ENCODE measurements around the gene DYNC1I2.

DYNC1I2 gene

DNA sequence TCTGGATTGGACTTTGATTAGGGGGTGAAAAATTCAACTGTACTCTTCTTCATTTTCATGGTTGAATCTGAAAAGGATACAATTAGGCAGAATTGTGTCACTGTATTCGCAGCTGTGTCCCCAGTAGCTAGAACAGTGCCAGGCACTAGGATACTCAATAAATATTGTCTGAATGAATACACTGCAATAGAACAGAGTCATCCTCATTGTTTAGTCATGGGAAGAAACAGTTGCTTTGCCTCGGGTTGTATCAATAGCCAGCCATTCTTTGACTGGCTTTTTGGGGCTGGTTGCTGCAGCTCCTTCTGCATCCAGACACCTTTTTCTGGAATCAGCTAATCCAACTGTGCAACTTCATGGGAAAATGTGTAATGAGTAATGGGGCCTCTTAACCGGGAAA lies 18.1 kb upstream of the DYNC1I2 start:
- TF ChIP-seq, protein P1, sequence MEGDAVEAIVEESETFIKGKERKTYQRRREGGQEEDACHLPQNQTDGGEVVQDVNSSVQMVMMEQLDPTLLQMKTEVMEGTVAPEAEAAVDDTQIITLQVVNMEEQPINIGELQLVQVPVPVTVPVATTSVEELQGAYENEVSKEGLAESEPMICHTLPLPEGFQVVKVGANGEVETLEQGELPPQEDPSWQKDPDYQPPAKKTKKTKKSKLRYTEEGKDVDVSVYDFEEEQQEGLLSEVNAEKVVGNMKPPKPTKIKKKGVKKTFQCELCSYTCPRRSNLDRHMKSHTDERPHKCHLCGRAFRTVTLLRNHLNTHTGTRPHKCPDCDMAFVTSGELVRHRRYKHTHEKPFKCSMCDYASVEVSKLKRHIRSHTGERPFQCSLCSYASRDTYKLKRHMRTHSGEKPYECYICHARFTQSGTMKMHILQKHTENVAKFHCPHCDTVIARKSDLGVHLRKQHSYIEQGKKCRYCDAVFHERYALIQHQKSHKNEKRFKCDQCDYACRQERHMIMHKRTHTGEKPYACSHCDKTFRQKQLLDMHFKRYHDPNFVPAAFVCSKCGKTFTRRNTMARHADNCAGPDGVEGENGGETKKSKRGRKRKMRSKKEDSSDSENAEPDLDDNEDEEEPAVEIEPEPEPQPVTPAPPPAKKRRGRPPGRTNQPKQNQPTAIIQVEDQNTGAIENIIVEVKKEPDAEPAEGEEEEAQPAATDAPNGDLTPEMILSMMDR (conservative IDR thresholded peaks at IDR 0.05; ENCODE audit: control insufficient read depth, insufficient read depth, low read depth, low read length) = no peak
- DNase-seq (ENCODE audit: low read depth) = no peak
- no peak overlapping the region for H3K4me3 ChIP-seq (ENCODE audit: control insufficient read depth, low read depth, low read length)

DNA sequence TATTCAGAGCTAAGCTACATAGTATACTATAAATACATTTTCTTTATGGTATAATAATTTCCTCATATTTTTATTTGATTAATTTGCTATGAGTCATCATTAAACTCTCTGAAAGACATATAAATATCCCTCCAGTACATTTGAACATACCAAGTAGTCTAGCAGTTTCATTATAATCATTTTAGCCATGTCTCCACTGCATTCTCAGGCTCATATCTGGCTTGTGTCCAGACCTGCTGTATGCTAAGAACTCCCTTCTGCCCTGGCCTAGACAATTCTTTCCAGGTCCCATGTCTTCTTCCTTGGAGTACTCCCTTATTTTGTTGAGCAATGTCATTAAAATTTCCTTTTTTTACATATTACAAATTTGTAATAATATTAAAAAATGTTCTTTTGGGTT lies 16.6 kb upstream of the DYNC1I2 start:
- TF ChIP-seq, protein P1 (conservative IDR thresholded peaks at IDR 0.05; ENCODE audit: control insufficient read depth, insufficient read depth, low read depth, low read length) = no peak
- DNase-seq (ENCODE audit: low read depth) = no peak
- no peak overlapping the region for H3K4me3 ChIP-seq (ENCODE audit: control insufficient read depth, low read depth, low read length)

DNA sequence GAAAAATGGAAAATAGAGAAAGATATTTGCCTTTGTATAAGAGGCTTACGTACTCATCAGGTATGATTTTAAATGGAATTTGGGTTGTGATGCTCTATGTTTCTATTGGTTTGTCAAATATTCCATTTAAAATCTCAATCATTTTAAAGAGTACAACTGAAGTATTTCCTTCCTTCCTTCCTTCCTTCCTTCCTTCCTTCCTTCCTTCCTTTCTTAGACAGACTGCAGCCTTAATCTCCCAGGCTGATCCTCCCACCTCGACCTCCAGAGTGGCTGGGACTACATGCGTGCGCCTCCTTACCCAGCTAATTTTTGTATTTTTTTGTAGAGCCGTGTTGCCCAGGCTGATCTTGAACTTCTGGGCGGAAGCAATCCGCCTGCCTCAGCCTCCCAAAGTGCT lies 15.4 kb upstream of the DYNC1I2 start:
- TF ChIP-seq, protein P1 (conservative IDR thresholded peaks at IDR 0.05; ENCODE audit: control insufficient read depth, insufficient read depth, low read depth, low read length) = no peak
- no peak for DNase-seq (ENCODE audit: low read depth)

DNA sequence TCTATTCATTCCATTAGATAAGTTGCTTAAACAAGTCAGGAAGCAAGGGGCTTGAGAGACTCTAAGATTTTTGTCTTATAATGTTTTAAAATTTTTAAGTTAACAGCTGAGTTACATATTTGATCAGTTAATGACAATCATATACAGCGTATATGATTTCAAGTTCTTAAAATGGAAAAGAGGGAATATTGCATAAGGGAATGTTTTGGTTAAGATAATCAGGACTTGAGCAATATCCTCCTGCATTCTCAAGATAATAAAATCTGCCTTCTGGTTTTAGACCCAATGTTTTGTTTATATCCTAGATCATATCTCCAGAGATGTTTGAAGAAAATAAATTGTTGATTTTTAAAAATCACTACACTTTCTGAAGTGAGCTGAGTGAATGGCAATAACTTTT lies 13.4 kb upstream of the DYNC1I2 start:
- DNase-seq (ENCODE audit: low read depth) = no peak
- TF ChIP-seq, protein P1 (conservative IDR thresholded peaks at IDR 0.05; ENCODE audit: control insufficient read depth, insufficient read depth, low read depth, low read length) = no peak
- H3K4me3 ChIP-seq (ENCODE audit: control insufficient read depth, low read depth, low read length) = no peak overlapping the region

More for the DNA sequence above, 15.4 kb upstream of the DYNC1I2 start:
- H3K4me3 ChIP-seq (ENCODE audit: control insufficient read depth, low read depth, low read length) = no peak overlapping the region

DNA sequence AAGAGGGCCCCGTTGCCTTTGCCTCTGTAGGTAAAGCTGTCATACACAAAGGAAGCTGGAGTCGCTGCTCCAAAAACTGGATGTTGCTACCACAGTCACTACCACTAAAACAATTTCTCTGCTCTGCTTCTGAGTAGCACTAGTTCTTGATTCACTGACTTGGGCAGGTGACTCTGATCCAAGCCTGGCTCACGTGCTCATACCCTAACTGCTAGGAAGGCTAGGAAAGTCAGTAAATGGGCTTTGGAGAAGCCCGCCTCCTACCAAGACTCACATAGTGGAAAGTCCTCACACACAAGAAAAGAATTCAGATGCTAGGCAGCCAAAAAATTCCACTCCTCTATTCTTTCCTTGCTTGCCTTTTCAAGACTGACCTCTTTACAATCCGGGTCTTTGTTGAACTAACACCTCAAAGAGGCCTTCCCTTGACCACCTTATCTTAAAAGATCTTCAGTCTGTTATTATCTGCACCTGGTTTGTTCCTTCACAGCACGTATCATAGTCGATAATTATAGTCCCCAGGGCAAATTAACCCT lies 11.4 kb upstream of the DYNC1I2 start:
- no peak overlapping the region for H3K4me3 ChIP-seq (ENCODE audit: control insufficient read depth, low read depth, low read length)
- DNase-seq (ENCODE audit: low read depth) = no peak
- TF ChIP-seq, protein P1 (conservative IDR thresholded peaks at IDR 0.05; ENCODE audit: control insufficient read depth, insufficient read depth, low read depth, low read length) = no peak

DNA sequence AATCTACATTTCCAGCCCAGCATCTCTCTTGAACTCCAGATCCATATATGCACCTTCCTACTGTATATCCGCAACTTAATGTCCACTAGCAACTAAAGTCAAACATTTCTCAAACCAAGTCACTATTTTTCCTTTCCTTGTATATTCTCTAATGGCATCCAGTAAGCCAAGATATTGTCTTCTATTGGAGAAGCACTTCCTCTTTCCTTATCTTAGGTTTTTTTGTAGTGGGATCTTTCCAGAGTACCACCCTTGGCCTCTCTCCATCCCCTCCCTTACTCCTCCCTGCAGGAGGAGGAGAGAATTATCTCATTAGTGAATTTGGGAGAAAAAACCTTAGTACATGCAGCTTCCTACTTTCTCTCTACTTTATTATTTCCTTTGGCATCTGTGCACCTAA lies 8.7 kb upstream of the DYNC1I2 start:
- TF ChIP-seq, protein P1 (conservative IDR thresholded peaks at IDR 0.05; ENCODE audit: control insufficient read depth, insufficient read depth, low read depth, low read length) = no peak
- no peak for DNase-seq (ENCODE audit: low read depth)
- H3K4me3 ChIP-seq (ENCODE audit: control insufficient read depth, low read depth, low read length) = no peak overlapping the region

DNA sequence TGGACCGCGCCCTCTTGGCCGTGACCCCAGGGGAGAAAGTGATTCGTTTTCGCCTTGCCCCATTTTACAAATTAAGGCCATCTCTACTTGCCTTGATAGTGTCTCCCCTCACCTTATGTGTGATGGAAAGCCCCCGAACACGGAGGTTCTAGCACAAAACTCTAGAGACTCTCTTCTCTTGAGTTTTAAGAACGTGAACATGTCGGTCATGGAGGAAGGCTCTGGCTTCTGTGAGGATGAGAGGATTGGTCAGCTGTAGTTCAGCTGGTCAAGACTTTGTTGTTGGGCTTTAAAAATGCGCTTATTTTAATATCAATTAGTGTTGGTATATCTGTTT lies 828 bp downstream of the DYNC1I2 start:
- peak overlapping the region; percentile 97 for H3K4me3 ChIP-seq (ENCODE audit: control insufficient read depth, low read depth, low read length)
- DNase-seq (ENCODE audit: low read depth) = peak; percentile 35
- TF ChIP-seq, protein P1 (conservative IDR thresholded peaks at IDR 0.05; ENCODE audit: control insufficient read depth, insufficient read depth, low read depth, low read length) = no peak

Data from fibroblast of mammary gland (primary cell).